T1000 (cell line): ENCODE data around the gene METTL4.
"Not testable (repeated sequence)": the region's sequence is repeated elsewhere in the genome, so short reads cannot be mapped to it uniquely, and the experiment has no call there.

Experiments used
- DNase-seq: peaks from one replicate; lab custom pipeline; 2025; ENCODE audit warnings: mixed read lengths; lab: John Stamatoyannopoulos, UW

METTL4 gene

DNA sequence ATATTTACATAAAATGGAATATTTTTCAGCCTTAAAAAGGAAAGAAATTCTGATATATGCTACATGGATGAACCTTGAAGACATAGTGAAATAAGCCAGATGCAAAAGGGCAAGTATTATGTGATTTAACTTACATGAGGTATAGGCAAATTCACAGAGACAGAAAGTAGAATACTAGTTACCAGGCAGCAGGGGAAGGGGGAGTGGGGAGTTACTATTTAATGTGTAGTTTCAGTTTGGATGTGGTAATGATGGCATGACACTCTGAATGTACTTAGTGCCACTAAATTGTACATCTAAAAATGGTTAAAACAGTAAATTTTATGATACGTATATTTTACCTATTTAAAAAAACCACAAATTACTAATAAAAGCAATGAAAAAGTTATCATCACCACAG is 12.1 kb downstream of the METTL4 start:
- DNase-seq, result no peak

DNA sequence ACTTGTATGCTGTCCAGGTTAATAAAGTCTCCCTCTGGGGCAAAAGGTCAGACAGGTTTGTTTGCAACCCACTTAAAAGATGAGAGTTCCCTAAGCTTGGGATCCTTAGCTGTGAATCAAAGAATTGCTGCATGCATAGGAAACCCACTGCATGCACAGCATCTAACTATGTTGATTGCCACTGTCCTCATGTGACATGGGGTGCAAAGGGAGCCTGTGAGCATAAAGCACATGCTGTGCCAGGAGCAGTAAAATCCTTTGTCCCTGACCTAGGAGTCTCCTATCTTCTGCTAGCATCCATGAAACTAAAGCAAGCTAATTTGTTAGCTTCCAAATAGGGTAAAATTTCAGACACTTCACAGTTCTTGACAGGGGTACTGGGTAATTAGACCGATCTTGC is 13.8 kb downstream of the METTL4 start:
- DNase-seq, result no peak

DNA sequence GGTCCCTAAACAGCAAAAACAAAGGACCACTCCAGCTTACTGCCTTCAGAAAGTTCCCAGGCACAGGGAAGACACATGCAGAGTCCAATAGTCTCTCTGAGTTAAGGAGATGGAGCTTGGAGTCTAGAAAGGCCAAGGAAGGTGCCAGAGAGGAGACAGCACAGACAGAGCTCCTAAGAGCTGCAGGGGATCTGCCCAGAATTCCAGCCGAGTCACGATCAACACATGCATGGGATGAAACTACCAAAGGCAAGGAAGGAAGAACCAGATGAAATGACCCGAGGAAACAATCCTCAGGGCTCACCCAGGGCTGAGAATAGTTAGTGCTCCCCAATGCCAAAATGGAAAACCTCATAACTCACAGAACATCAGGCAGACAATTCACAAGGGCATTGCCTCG is 15.4 kb downstream of the METTL4 start:
- no peak for DNase-seq

DNA sequence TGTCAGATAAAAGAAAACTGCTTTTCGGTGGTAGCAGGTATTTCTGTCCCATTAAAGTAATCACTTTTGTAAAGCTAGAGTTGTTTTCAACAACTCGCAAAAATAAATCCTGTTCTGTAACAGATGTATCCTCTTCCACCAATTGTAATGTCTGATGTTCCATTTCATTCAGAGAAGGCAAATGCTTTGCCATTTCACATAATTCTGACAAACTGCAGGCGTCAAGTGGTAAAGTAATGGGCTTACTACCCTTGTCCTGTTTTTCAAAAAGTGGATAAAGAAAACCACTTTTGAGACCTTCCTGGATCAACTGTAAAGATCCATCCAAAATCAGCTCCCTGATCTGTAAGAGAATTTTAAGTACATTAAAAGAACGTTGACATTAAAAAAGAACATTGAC is 16.6 kb downstream of the METTL4 start:
- no peak for DNase-seq

DNA sequence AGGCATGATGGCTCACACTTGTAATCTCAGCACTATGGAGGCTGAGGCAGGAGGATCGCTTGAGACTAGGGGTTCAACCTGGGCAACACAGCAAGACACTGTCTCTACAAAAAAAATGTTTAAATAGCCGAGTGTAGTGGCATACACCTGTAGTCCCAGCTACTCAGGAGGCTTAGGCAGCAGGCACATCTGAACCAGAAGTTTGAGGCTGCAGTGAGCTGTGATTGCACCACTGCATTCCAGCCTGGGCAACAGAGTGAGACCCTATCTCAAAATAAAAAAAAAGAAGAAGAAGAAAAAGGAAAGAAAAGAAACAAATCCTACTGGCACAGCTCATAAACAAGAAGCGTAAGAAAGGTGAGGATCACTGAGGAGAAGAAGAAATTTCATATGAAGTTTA is 19.9 kb downstream of the METTL4 start:
- DNase-seq, result no peak

DNA sequence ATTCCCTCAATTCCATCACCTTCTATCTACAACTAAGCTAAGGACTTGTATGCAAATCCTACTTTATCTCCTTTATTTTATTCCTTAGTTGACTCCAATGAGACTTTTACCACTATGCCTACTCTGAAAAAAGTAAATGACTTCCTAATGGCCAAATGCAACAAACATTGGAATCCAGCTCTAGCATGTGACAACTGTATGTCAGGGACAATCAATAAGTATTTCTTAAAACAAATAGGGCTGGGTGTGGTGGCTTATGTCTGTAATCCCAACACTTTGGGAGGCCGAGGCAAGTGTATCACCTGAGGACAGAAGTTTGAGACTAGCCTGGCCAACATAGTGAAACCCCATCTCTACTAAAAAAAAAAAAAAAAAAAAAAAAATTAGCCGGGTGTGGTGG is 21.8 kb downstream of the METTL4 start:
- DNase-seq, result no peak

DNA sequence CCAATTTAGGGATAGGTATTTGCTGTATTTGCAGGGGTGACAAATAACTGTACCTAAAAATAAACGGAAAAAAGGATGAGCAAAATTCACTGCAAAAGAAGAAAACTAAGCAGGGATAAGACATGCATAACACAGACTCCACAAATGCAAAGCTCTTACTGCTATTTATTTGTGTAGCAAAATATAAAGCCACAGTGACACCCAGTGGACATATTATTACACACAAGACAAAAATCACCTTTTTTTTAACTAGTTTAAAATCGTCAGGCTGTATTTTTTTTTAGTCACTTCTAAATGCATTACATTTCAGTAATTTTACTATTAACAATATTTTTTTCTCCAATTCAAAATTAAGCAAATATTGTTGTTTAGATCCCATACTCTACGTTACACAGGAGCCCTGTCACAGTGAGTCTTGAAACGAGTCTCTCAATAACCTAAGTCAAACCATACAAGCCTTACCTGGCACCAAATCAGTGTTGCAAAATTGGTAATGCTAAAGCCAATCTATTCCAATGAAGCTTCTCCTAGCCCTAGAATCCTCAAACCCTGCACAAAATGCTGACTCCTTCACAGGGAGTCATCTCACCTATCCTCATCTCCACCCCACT is 23.7 kb downstream of the METTL4 start:
- no peak for DNase-seq

DNA sequence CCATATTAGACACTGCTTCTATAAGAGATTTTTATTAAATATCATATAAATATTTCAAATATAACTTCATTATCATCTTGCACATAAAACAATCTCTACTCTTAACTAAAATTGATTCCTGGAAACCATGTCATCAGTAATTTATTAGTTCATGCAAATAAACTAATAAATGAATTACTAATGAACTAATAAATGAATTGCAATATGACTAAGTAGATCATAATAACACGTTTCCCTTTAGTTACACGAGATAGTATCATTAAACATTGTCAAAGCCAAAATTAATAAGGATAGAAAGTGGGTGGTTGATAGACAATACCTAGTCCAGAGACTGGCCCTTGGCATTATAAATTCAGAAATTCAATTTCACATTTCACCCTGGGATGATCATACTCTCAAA is 26.1 kb downstream of the METTL4 start:
- DNase-seq, result no peak

DNA sequence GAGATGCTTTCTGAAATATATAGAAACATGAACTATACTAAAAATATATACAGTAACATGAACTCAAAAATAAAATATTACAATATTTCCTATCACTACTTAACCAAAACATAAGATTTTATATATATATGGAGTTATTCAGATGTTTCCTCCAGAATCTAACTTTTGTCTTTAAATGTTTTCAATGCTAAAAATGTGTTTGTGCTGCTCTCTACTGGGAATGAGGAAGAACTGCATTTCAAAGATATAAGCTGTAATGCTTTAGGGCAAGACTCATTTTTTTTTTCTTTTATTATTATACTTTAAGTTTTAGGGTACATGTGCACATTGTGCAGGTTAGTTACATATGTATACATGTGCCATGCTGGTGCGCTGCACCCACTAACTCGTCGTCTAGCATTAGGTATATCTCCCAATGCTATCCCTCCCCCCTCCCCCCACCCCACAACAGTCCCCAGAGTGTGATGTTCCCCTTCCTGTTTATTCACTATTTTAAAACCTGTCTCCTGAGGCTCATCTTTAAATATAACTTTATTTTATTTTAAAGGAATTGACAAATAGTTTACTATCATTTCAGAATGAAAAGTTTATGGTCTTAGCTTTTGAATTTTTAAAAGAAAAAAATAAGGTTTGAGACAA is 29.3 kb downstream of the METTL4 start:
- DNase-seq, result not testable (repeated sequence)

DNA sequence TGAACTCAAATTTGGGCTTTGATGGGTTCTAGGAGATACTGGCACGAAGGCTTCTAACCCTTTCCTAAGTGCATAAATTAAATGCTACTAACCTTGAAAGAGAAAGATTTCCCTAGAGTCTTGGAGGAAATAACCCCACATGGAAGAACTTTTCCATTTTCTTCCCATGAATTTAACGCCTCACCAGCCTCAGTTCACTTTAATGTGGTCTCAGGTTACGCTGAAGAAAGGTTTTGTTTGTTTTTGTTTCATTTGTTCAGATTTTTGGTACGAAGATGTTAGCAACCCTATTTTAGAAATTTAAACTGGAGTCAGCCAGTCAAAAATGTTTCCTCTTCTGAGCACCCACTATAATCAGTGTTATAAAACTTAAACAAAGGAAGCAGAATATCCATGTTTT is 30.7 kb downstream of the METTL4 start:
- no peak for DNase-seq

DNA sequence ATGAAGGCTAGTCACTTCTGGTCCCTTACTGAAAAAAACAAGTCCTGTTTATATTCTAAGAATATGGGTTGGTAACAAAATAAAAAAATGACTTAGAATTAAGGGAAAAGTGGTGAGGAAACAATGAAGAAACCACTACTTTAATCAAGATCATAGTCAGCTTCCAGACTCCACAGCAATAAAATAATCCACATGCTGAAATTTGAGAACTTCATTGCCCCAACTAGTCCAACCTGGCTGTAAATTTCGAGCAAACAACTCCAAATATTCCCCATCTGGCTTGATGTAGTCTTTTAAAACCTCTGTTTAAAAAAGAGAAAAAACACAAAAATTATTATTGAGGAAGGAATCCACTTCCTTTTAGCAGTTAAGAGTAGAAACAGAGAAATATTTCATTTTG is 32.5 kb downstream of the METTL4 start:
- no peak for DNase-seq

DNA sequence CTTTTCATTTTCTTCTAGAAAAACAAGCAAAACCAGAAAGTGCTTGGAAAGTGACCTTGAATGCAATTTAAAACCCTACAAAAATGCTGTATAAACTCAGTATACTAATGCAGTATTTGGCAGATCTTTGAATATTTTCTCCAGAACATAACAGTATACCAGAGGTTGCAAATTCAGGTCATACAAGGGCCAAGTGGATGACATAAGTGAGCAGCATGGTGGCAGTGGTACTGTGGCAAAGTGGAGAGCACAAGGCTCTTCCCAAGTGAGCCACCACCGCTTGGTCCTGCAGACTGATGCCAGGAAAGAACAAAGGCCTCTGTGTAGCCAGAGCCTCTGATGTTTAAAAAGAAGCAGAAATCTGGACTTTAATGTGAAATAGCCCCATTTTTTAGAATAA is 33.1 kb downstream of the METTL4 start:
- DNase-seq, result no peak

DNA sequence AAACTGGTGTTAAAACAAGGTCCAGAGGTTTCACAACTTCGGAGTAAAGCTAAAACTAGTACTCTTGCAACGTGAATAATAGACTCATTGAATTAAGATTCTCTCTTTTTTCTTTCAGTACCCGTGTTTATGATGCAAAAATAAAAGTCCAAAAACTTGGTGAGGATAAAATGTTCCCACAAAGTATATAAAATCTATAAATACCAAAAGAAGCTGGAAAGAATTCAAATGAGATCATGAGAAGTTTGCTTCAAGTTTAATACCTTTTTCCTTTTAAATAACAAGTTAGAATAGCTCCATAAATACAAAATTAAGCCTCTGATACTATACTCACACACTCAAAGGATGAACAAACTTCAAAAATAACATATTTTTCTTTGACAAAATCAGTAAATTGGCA is 34.0 kb downstream of the METTL4 start:
- no peak for DNase-seq

DNA sequence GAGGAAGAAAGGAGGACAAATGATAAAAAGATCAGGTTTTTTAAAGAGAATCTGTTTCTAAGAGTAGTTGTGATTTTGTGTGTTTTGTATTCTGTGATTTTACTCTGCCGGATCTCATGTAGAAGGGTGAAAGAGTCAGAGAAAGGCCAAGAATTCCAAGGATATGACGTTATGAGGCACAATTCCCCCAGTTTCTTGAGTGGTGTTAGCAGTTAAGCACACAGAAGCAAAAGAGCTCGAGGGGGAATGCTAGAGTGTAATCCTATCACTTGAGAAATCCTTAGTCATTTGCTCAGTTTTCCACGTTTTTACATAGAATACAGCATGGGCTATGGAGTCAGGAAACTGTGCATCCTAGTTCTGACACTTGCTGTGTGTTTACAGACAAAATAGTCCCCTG is 34.8 kb downstream of the METTL4 start:
- DNase-seq, result no peak

DNA sequence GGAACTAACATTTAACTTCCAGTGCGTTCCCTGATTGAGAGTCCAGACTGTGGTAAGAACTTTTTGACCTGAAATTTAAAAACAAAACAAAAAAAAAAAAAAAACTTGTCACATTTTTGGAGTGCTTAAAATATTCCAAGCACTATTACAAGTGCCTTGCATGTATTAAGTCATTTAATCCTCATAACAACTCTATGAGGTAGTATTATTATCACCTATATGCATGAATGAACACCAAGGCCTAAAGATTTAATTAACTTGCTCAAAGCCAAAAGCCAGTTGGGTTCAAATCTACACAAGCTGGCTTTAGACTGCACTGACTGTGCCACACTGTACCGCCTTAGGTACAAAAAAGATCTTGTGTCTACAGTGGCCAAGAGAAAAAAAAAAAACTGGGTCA is 35.2 kb downstream of the METTL4 start:
- DNase-seq, result no peak

DNA sequence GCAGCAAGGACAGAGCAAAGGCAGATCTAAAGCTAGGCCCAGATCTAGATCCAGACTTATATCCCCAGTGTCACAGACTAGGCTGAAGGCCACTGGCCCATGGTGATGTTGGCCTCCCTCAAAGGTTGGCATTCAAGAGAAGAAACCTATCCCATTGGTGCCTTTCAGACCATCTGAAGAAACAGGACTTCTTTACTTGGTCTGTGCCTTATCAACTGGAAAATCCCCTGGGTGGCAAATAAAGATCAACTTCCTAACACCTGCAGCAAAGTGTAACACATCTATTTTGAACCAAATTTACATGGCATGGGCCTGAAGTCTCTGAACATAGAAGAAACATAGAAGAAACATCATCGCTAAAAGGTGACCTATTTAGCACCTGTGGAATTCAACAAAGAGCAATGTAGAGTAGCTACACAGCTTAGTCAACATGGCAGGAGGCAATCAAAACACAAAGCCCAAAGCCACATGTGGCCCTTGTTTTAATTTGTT is 35.8 kb downstream of the METTL4 start:
- no peak for DNase-seq

DNA sequence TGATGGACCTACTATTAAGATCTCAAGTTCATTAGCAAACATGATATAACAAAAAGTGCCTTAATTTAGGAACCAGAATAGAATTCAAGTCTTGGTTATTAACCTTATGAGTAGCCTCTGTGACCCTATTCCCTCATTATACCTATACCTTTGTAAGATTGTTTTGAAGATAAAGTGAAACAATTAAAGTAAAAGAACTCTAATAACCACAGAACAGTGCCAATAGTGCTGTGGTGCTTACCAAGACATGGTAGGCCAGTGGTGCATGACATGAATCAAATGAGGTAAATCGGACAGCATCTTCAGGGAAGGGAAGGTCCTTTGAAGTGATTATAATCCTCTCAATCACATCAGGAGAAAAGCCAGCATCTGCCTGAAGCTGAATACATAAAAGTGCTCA is 36.4 kb downstream of the METTL4 start:
- DNase-seq, result no peak

DNA sequence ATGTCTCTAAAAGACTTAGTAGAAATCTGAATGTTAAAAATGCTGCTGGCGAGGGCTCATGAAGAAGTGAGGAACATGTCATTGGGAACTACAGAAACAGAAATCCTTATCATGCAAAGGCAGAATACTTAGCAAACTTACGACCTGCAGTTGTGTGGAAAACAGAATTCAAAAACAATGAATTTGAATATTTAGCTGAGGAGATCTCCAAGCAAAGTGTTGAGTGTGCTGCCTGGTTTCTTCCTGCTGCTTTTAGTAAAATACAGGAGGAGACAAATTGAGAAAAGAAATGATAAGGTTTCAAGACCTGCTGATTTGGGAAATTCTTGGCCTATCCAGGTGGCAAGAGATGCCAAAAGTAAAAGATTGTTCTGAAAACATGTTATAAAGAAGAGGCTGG is 38.5 kb downstream of the METTL4 start:
- DNase-seq, result no peak

DNA sequence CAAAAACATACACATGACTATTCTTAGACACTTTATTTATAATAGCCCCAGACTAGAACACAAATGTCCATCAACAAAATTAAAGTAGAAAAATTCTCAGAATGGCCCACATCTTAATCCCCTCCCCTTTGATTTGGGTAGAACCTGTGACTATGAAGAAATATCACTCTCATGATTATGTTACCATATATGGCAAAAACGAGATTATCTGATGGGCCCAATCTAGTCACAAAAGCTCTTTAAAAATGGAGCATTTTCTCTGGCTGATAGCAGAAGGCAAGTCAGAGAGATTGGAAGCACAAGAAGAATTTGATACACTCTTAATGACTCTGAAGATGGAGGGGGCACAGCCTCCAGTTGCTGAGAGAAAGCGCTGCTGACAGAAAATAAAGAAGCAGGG is 39.6 kb downstream of the METTL4 start:
- DNase-seq, result no peak

DNA sequence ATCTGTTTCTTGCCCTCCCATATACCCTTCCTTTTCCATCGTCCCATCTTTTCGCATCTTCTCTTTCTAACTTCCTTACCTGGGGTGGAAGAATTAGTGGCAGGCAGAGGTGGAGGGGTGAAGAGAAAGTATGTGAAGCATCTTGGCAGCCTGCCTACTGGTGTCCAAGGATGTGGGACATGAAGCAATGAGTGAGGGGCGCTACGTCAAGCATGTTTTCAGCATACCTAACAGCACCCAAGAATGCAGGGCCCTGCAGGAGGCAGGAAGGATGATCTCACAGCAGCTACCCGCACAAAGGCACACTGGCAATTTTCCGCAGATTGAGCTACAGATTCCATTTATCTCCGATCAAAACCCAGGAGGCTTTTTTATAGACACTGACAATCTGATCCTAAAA is 42.2 kb downstream of the METTL4 start:
- no peak for DNase-seq

DNA sequence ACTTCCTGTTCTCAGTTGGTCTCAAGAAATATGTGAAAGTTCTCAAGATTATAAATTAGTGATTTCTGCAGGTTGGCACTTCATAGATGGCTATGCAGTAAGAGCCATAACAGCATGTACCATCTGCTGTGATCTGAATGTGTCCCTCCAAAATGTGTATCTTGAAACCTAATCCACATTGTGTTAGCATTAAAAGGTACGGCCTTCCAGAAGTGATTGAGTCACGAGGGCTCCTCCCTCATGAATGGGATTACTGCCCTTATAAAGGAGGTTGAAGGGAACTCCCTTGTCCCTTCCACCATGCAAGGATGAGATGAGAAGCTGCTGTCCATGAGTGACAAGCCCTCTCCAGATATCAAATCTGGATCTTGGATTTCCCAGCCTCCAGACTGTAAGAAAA is 45.0 kb downstream of the METTL4 start:
- DNase-seq, result no peak

DNA sequence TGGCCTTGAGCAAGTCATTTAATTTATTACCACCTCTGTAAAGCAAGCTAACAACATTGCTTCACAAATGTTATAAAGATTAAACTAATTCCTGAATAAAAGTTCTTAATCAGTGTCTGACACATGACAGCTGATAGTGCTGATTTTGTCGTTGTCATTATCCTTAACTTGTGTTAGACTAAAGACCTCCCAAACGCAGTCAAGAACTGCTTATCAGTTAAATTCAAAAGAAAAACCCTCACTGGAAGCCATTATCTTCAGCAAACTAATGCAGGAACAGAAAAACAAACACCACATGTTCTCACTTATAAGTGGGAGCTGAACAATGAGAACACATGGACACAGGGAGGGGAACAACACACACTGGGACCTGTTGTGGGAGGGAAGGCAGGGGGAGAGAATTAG is 46.5 kb downstream of the METTL4 start:
- DNase-seq, result not testable (repeated sequence)

DNA sequence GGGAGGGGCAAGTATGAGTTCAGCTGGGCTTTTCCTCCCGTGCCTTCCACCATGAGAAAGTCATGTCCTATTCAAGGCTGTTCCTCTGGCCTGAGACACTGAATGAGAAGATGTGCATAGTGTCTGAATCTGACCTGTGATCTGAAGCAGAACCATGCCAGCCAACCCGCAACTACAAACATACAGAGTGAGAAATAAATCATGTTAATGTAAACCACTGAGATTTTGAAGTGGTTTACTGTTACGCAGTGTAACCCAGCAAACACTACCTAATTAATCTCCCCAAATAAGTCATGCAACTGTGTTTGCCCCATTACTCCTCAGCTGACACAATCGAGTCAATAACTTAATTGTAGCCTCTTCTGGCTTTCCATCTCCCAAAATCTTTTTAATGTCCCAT is 49.2 kb downstream of the METTL4 start:
- DNase-seq, result no peak

DNA sequence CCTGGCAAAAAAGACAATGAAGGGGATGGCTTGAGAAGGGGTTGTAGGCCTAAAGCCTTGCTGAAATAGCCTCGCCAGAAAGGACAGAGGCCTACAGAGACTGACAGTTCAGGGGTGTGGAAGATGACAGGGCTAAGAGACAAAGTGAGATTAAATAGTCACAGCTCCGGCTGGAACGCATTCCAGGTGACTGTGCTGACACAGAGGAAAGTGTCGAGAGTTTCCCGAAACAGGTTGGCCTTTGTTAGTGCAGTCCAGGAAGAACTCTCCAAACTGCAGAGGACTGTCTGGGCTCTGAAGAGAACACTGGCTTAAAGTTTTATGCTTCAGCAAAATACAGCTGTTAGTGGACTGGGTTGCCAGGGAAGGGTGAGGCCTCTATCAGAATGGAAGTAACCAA is 52.8 kb downstream of the METTL4 start:
- no peak for DNase-seq
